NCI-H146 treated with DMSO at 0.1 percent for 48 hours (cell line): ENCODE measurements around the gene PTBP3.
"Not testable (repeated sequence)": the region's sequence is repeated elsewhere in the genome, so short reads cannot be mapped to it uniquely, and the experiment has no call there.

Experiments
- DNase-seq: peaks from one replicate; lab custom pipeline; 2025; ENCODE audit not compliant: unreplicated experiment; lab: John Stamatoyannopoulos, UW

PTBP3 gene

DNA sequence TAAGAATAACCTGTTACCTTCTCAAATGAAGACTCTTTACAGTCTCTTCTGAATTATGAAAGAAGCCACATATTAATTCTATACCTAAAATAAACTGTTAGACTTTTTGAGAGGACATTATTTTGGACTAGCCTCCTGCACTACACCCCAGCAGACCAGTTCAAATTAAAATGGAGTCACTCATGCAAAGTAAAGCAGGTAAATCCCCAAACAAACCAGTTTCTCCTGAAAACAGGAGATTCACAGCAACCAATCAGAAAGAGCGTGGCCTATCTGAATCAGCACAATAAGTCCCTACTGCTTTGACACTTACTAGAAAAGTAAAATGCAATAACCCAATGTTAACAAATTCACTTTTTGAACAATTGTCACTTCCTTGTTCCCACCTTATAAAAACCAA, 58.8 kb downstream of the PTBP3 start:
- no peak for DNase-seq

DNA sequence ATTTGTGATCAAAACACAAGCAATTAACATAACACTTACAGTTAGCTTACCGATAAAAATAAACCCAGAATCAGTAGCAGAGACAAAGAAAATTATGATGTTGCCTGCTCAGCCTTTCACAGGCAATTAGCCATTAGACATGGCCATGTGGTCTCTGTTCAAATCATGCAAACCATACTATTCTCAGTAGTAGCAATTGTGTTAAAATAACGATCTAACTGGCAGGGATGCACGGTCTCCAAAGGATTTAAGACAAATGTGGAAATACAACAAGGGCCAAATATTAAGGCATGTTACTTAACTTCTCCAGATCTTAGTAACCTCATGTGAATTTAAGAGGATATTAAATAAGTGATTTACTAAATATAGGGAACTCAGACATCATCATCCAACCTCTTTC, 59.5 kb downstream of the PTBP3 start:
- DNase-seq = no peak

- DNase-seq = no peak
Observed at GRCh38 chr9:112271466-112272098, 61.8 kb downstream of the PTBP3 start.

DNA sequence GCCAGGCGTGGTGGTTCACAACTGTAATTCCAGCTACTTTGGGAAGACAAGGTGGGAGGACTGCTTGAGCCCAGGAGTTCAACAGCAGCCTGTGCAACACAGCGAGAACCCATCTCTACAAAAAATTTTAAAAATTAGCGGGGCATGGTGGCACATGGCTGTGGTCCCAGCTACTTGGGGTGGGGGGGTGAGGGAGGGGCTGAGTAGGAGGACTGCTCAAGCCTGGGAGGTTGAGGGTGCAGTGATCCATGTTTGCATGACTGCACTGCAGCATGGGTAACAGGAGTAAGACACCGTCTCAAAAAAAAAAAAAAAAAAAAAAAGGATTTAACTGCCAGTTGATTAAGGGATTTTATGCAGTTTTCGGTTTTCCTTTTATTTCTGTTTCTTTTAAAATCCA, 65.0 kb downstream of the PTBP3 start:
- no peak for DNase-seq

GRCh38 chr9:112267086-112267485, 66.3 kb downstream of the PTBP3 start:
- not testable (repeated sequence) for DNase-seq

GRCh38 chr9:112265391-112265790, 68.0 kb downstream of the PTBP3 start:
- DNase-seq = no peak

DNA sequence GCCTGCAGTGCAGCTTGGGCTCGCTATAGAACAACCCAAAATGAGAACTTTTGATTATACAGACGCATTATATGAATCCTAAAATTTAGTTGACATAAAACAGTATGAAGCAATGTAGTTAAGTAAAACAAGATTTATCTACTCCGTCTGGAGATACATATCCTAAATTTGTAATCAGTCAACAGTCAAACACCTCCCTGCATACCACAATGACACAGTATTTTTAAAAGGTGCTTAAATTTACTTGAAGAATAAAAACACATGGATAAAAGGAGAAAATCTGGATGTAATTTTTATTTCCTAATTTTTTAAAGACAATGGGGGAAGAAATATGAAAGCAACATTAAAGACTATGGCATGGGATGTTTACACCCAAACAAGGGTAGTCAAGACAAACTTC, 70.8 kb downstream of the PTBP3 start:
- no peak for DNase-seq

- DNase-seq = no peak
Observed at GRCh38 chr9:112261133-112261532, 72.3 kb downstream of the PTBP3 start.

DNA sequence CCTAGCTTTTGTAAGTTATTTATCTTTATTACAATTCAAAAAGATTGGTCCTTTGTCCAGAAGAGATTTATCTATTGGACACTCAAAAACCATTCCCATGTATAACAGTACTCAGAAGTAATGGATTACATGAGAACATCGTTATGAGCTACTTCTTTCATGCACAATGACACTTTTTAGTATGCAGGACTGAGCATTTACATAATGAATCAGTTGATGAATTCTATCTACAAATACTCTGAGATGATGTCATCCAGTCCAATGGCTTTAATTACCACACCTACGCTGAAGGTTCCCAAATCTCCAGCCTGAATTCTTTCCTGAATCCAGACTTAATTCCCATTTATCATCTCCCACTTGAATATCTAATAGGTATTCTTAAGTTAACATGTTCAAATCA, 75.3 kb downstream of the PTBP3 start:
- DNase-seq = no peak

DNA sequence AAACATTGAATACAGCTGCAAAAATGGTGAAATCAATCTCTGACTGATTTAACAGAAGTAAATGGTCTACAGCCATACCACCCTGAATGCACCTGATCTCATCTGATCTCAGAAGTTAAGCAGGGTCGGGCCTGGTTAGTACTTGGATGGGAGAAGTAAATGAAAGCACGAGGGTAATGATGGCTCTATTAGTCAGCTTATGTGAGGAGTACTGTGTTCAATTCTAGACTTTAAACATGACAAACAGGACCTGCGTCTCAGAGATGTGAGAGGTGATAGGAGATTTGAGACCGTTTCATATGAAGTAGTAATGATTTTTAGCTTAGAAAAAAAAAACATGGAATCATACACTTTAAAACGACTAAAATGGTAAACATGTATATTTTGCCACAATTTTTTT, 81.2 kb downstream of the PTBP3 start:
- DNase-seq = no peak

DNA sequence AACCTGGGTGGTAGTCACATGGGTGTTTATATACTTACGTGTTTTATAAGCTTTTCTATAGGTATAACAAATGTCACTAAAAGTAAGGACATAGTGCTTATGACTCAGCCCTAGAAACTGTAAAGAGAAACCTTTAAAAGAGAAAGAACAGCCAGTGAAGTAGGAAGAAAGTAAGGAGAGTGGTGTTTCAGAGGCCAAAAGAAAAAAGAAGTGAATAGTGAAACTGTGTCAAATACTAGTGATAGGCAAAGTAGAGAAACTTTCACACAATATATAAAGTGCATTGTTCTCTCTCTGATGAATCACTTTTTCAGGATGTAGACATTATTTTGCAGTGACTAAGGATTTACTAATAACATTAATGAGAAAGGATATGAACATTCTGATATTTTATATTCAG, 84.1 kb downstream of the PTBP3 start:
- DNase-seq = no peak

DNA sequence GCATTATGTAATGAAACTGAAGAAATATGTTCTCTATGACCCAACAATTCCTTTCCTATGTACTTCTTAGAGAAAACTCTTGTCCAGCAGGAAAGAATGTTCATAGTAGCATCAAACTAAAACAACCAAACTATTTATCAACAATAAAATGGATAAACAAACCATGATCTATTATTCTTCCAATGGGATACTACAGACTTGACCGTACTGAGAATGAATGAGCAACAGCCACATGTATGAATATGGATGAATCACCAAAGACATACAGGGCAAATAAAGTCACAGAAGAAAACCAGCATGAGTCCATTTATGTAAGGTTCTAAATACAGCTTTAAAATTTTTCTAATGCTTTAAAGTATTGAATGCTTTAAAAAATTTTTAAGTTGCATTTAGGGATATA, 84.7 kb downstream of the PTBP3 start:
- DNase-seq = no peak

GRCh38 chr9:112247090-112247489, 86.3 kb downstream of the PTBP3 start:
- no peak for DNase-seq

- no peak for DNase-seq
Observed at GRCh38 chr9:112245126-112245525, 88.3 kb downstream of the PTBP3 start.

- no peak for DNase-seq
Observed at GRCh38 chr9:112242147-112242804, 91.1 kb downstream of the PTBP3 start.

DNA sequence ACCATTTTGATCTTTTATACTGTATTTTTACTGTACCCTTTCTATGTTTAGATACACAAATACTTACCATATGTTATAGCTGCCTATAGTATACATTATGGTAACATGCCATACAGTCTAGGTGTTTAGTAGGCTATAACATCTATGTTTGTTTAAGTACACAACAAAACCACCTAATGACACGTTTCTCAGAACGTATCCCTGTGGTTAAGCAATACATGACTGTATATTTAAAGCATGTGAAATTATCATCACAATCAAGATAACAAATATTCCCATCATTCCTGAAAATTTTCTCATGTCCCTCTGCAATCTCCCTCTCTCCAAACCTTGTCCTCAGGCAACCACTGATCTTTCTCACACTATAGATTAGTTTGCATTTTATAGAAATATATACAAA, 91.9 kb downstream of the PTBP3 start:
- DNase-seq = no peak

- no peak for DNase-seq
Observed at GRCh38 chr9:112239708-112240107, 93.7 kb downstream of the PTBP3 start.

DNA sequence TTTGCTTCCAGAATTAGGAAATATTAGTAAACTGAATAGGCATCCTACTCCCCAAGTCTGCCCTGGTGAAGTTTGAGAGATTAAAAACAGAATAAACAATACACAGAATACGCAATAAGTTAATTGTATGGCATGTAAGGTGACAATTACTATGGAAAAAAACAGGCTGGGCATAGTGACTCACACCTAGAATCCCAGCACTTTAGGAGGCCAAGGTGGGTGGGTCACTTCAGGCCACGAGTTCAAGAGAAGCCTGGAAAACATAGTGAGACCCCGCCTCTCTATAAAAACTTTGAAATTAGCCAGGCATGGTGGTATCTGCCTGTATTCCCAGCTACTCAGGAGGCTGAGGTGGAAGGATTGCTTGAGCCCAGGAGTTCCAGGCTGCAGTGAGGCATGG, 94.1 kb downstream of the PTBP3 start:
- DNase-seq = no peak

GRCh38 chr9:112234779-112235178, 98.6 kb downstream of the PTBP3 start:
- no peak for DNase-seq

- no peak for DNase-seq
Observed at GRCh38 chr9:112233769-112234168, 99.7 kb downstream of the PTBP3 start.

- no peak for DNase-seq
Observed at GRCh38 chr9:112232233-112232632, 101.2 kb downstream of the PTBP3 start.

DNA sequence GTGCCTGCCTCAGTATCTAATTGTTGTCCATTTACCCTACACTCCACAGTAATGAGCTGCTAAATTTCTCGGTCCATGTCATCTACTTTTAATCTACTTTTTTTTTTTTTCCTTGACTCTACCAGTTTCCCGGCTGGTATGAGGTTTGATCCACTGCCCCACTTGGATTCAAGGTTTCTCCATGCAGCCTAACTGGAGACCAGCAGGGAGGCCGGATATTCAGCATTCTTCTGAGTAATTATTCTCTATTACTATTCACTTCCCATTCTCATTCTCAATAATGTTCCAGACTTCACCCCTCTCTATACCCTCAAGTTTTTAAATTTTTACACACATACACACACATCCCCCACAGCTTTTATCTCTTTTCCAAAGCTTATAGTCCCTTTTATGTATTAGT, 107.3 kb downstream of the PTBP3 start:
- DNase-seq = no peak
